Mucosa of descending colon (tissue), 3 donors: Measurements from ENCODE around the gene PAGR1. TPM values are rescaled to one million over a fixed set of nuclear protein-coding genes. Genes with fewer than 3 reads are reported as not detected.
A peak's percentile ranks its signal among the peaks of the same experiment; 100 is the strongest.
"Not testable (repeated sequence)": the region's sequence is repeated elsewhere in the genome, so short reads cannot be mapped to it uniquely, and the experiment has no call there.

Source experiments
- ATAC-seq: fragments of 200-7000 bp; cut with Tn5 transposase; one replicate; pipeline ENCODE4 v1.9.1; 2020; ENCODE audit warnings: mild to moderate bottlenecking, moderate library complexity
- DNase-seq, 3 donors: peaks; one replicate each; pipeline ENCODE4 v3.0.0-alpha.2; 2020
- H3K36me3 ChIP-seq: fragments of 200-600 bp; one replicate; pipeline ENCODE4 v1.8.0; 2021; ENCODE audit warnings: low read depth, mild to moderate bottlenecking
- H3K4me1 ChIP-seq: fragments of 200-600 bp; one replicate; pipeline ENCODE4 v1.8.0; 2021; ENCODE audit warnings: low read depth, mild to moderate bottlenecking
- H3K4me3 ChIP-seq: fragments of 200-600 bp; one replicate; pipeline ENCODE4 v1.8.0; 2021; ENCODE audit warnings: mild to moderate bottlenecking
- H3K9me3 ChIP-seq: fragments of 200-600 bp; one replicate; pipeline ENCODE4 v1.8.0; 2021; ENCODE audit warnings: mild to moderate bottlenecking
- CTCF ChIP-seq: fragments of 200-600 bp; IDR thresholded peaks from one replicate; pipeline ENCODE4 v1.8.0; 2022; ENCODE audit warnings: antibody characterized with exemption, mild to moderate bottlenecking
- intact Hi-C, 2 donors: fragments of 100-400 bp; cut with DNase I in 1 of 2; cut with micrococcal nuclease in 1 of 2; formaldehyde crosslinking; loops; one replicate each; pipeline versions ENCODE4 v1.11.0 to v1.11.1; 2022; cut with DNase I, micrococcal nuclease
- total RNA-seq, 3 donors: library from RNA; stranded (reverse); fragmentation: NEBNext Ultra II Directional in 2 of 3; extraction: Animal tissue kit (Norgen Biotek cat#: 25700) in 2 of 3; gene quantifications; one replicate each; pipeline versions ENCODE4 v1.2.1 to v1.2.4, GENCODE V29; 2021 to 2023
- donor health status: DM: no; HTN: no; CAD: no; lungs with moderate emphysema.
- donor health status: DM: no; HTN: no; CAD: no.
- donor health status: DM: no; HTN: yes; CAD: no.

Gene PAGR1
- total RNA-seq, 3 donors from 2014 or later, result 15.6 to 25.1 (median 20.5) TPM

- peak in 2 of 3 donors; percentile 35 to 36 for DNase-seq
- Histone ChIP-seq H3K36me3 (no peaks in the 10 kb centered on the region), H3K4me3 (no peak overlapping the region), H3K4me1 (peaks cover 87% of the 10 kb centered on the region), H3K9me3 (no peaks in the 10 kb centered on the region)
- TF ChIP-seq CTCF, result no peak
- no peak for ATAC-seq
- intact Hi-C loops, result no loop called here
These were observed 10.4 kb downstream of the PAGR1 start for GRCh38 chr16:29826342-29826695.

DNA sequence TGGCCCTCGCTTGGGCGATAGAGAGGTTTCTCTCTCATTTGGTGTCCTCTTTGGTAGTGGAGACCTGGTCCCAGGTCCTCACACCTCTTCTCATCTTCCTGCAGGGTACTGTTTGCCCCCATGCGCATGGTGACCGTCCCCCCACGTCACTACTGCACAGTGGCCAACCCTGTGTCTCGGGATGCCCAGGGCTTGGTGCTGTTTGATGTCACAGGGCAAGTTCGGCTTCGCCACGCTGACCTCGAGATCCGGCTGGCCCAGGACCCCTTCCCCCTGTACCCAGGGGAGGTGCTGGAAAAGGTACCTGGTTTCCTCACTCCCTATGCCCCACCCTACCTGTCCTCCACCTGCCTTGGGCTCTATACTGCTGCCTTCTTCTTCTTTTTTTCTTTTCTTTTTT lies 14.8 kb downstream of the PAGR1 start:
- no peak for ATAC-seq
- no peak overlapping the region for H3K4me3 ChIP-seq
- TF ChIP-seq CTCF, result no peak
- intact Hi-C loops, result no loop called here
- peaks cover 44% of the 10 kb centered on the region for H3K4me1 ChIP-seq
- DNase-seq, result no peak
- H3K9me3 ChIP-seq, result no peaks in the 10 kb centered on the region
- peaks cover 8% of the 10 kb centered on the region for H3K36me3 ChIP-seq

DNA sequence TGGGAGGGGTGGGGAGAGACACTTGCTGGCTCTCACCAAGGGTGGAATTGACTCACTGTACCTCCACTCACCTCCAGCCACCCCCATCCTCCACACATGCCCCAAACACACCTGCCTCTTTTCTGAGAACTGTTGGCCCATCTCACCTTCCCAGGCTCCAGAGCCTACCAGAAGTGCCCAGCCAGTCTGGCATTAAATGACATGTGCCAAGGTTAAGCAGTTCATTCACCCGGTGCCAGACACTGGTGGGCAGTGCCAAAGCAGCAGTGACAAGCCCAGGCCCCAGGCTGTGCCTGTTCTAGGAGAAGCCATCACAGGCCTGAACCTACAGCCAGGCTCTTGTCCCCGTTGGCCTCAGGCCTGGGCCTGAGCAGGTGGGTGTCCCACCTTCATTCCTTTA lies 15.5 kb downstream of the PAGR1 start:
- H3K4me3 ChIP-seq, result no peak overlapping the region
- H3K36me3 ChIP-seq, result peaks cover 10% of the 10 kb centered on the region
- H3K4me1 ChIP-seq, result peaks cover 37% of the 10 kb centered on the region
- DNase-seq (no peak), ATAC-seq (no peak)
- no peaks in the 10 kb centered on the region for H3K9me3 ChIP-seq
- no peak for TF ChIP-seq CTCF
- intact Hi-C loops, result no loop called here

DNA sequence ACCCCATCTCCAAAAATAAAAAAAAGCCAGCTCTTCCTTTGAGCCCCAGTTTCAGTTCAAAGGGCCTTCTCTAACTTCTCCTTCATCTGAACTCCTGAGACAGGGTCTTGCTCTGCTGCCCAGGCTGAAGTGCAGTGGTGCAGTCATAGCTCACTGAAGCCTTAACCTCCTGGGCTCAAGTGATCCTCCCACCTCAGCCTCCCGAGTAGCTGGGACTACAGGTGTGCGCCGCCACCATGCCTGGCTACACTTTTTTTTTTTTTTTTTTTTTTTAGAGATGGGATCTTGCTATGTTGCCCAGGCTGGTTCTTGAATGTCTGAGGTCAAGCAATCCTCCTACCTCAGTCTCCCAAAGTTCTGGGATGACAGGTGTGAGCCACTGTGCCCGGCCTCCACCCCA lies 17.3 kb downstream of the PAGR1 start:
- ATAC-seq, DNase-seq, H3K9me3 ChIP-seq, intact Hi-C loops, H3K4me3 ChIP-seq: not testable (repeated sequence)
- Histone ChIP-seq H3K4me1 (peaks cover 20% of the 10 kb centered on the region), H3K36me3 (peaks cover 22% of the 10 kb centered on the region)

DNA sequence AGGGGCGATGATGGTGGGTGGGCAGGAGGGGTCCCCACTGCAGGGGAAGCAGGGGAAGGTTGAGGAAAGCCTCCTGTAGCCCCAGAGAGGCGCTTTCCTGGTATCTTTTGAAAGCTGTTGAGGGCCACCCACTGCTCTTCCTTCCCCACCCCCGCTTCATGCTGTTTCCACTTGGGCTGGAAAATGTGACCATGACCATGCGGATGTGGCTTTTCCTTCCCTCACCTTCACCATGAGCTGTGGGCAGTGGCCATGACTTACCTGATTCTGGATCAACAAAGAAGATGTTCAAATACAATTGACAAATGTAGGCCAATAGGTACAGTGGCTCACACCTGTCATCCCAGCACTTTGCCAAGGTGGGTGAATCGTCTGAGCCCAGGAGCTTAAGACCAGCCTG lies 18.1 kb downstream of the PAGR1 start:
- peaks cover 11% of the 10 kb centered on the region for H3K4me1 ChIP-seq
- TF ChIP-seq CTCF, result no peak
- H3K36me3 ChIP-seq, result peaks cover 25% of the 10 kb centered on the region
- no peaks in the 10 kb centered on the region for H3K9me3 ChIP-seq
- DNase-seq (no peak), ATAC-seq (no peak)
- intact Hi-C loops, result no loop called here
- no peak overlapping the region for H3K4me3 ChIP-seq

DNA sequence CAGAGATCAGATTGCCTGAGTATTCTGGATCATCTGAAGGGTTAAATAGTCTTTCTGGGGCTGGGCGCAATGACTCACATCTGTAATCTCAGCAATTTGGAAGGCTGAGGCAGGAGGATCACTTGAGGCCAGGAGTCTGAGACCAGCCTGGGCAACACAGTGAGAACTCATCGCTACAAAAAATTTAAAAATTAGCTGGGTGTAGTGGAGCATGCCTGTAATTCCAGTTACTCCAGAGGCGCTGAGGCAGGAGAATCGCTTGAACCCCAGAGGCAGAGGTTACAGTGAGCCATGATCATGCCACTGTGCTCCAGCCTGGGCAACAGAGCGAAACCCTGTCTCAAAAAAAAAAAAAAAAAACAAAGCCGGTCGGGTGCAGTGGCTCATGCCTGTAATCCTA lies 20.0 kb downstream of the PAGR1 start:
- TF ChIP-seq CTCF, result no peak
- intact Hi-C loops, result no loop called here
- Histone ChIP-seq H3K4me1 (no peaks in the 10 kb centered on the region), H3K4me3 (no peak overlapping the region), H3K36me3 (peaks cover 29% of the 10 kb centered on the region), H3K9me3 (no peaks in the 10 kb centered on the region)
- DNase-seq (no peak), ATAC-seq (no peak)
